IPS-NIHi11 (cell line): ENCODE results near the gene GPBAR1.

Experiments
- DNase-seq: peaks from one replicate; pipeline ENCODE4 v3.0.0; 2012; ENCODE audit warnings: mixed read lengths, low spot score

The GPBAR1 gene

GRCh38 chr2:218260742-218261422 is at the start of gene GPBAR1:
GPBAR1 (plus strand) TSS chr2:218261015; CDS start chr2:218262725, 1,710 bp downstream.
- DNase-seq, result peak; percentile 76

GRCh38 chr2:218214116-218214515 is 46.7 kb upstream of the GPBAR1 start:
- DNase-seq, result no peak

GRCh38 chr2:218216336-218216673 is 44.5 kb upstream of the GPBAR1 start:
- DNase-seq, result no peak

- peak; percentile 98 for DNase-seq
Measured at GRCh38 chr2:218216674-218217359, 44.0 kb upstream of the GPBAR1 start, which contains the start of gene ARPC2. ARPC2 (plus strand) TSS chr2:218217189; CDS start chr2:218217471, 282 bp downstream.

GRCh38 chr2:218217360-218218267 is 43.2 kb upstream of the GPBAR1 start:
- DNase-seq, result peak; percentile 71

GRCh38 chr2:218218268-218219185 is 42.3 kb upstream of the GPBAR1 start:
- DNase-seq, result no peak

GRCh38 chr2:218219934-218220333 is 40.9 kb upstream of the GPBAR1 start:
- no peak for DNase-seq

- DNase-seq, result no peak
Measured at GRCh38 chr2:218221000-218221399, 39.8 kb upstream of the GPBAR1 start.

GRCh38 chr2:218223046-218223445 is 37.8 kb upstream of the GPBAR1 start:
- DNase-seq, result no peak

- no peak for DNase-seq
Measured at GRCh38 chr2:218224186-218224585, 36.6 kb upstream of the GPBAR1 start.

GRCh38 chr2:218226903-218227302 is 33.9 kb upstream of the GPBAR1 start:
- DNase-seq, result no peak

GRCh38 chr2:218228366-218229090 is 32.3 kb upstream of the GPBAR1 start:
- no peak for DNase-seq

GRCh38 chr2:218229239-218229638 is 31.6 kb upstream of the GPBAR1 start:
- DNase-seq, result no peak

GRCh38 chr2:218229851-218230250 is 31.0 kb upstream of the GPBAR1 start:
- no peak for DNase-seq

GRCh38 chr2:218230882-218231281 is 29.9 kb upstream of the GPBAR1 start:
- DNase-seq, result peak; percentile 34

GRCh38 chr2:218233543-218233942 is 27.3 kb upstream of the GPBAR1 start:
- DNase-seq, result no peak

- DNase-seq, result no peak
Measured at GRCh38 chr2:218234521-218234920, 26.3 kb upstream of the GPBAR1 start.

- no peak for DNase-seq
Measured at GRCh38 chr2:218235017-218235416, 25.8 kb upstream of the GPBAR1 start.

GRCh38 chr2:218236829-218237228 is 24.0 kb upstream of the GPBAR1 start:
- no peak for DNase-seq

GRCh38 chr2:218238887-218239286 is 21.9 kb upstream of the GPBAR1 start:
- DNase-seq, result no peak

GRCh38 chr2:218244204-218244603 is 16.6 kb upstream of the GPBAR1 start:
- DNase-seq, result no peak
